GM23338 (cell line): ENCODE data around the gene GRIFIN. TPM values are rescaled to one million over a fixed set of nuclear protein-coding genes. Genes with fewer than 3 reads are reported as not detected.

Source experiments
- ATAC-seq: fragments of 200-7000 bp; cut with Tn5 transposase; 3 replicates; pipeline ENCODE4 v1.9.1; 2020
- DNase-seq: peaks from one replicate; pipeline ENCODE4 v3.0.0-alpha.2; 2015; ENCODE audit warnings: low spot score
- H2AFZ ChIP-seq: fragments of 200-600 bp; sonication (generic); 2 replicates; pipeline ENCODE4 v1.8.0; 2016; ENCODE audit warnings: antibody characterized with exemption, mild to moderate bottlenecking, moderate library complexity
- H3F3A ChIP-seq: fragments of 200-600 bp; sonication (generic); replicated peaks from 2 replicates; pipeline ENCODE4 v1.8.0; 2017; ENCODE audit warnings: antibody characterized with exemption, mixed run types, low read depth
- H3K27ac ChIP-seq: fragments of 200-600 bp; sonication (generic); 2 replicates; pipeline ENCODE4 v1.6.1; 2016; ENCODE audit warnings: low read depth
- H3K27me3 ChIP-seq: fragments of 200-600 bp; sonication (generic); 2 replicates; pipeline ENCODE4 v1.8.0; 2016; ENCODE audit warnings: mild to moderate bottlenecking, mixed run types, moderate library complexity; ENCODE audit not compliant: insufficient read depth
- H3K36me3 ChIP-seq: fragments of 200-600 bp; sonication (generic); 2 replicates; pipeline ENCODE4 v1.8.0; 2016; ENCODE audit warnings: mild to moderate bottlenecking; ENCODE audit not compliant: insufficient read depth
- H3K4me1 ChIP-seq: fragments of 200-600 bp; sonication (generic); 2 replicates; pipeline ENCODE4 v1.8.0; 2016; ENCODE audit warnings: mild to moderate bottlenecking, moderate library complexity; ENCODE audit not compliant: insufficient read depth
- H3K4me2 ChIP-seq: fragments of 200-600 bp; sonication (generic); 2 replicates; pipeline ENCODE4 v1.7.1; 2017; ENCODE audit warnings: mixed run types
- H3K4me3 ChIP-seq: fragments of 200-600 bp; sonication (generic); 2 replicates; pipeline ENCODE4 v1.6.1; 2016; ENCODE audit warnings: mixed run types
- H3K79me2 ChIP-seq: fragments of 200-600 bp; sonication (generic); replicated peaks from 2 replicates; pipeline ENCODE4 v1.8.0; 2017; ENCODE audit warnings: mild to moderate bottlenecking; ENCODE audit not compliant: insufficient read depth
- H3K9me2 ChIP-seq: fragments of 200-600 bp; sonication (generic); 2 replicates; pipeline ENCODE4 v1.8.0; 2017; ENCODE audit not compliant: insufficient read depth
- H4K20me1 ChIP-seq: fragments of 200-600 bp; sonication (generic); replicated peaks from 2 replicates; pipeline ENCODE4 v1.8.0; 2017; ENCODE audit warnings: mild to moderate bottlenecking; ENCODE audit not compliant: insufficient read depth
- H3K27ac Mint-ChIP-seq: 2 replicates; pipeline ENCODE4 v1.8.0; 2020; ENCODE audit warnings: inconsistent platforms, mild to moderate bottlenecking, moderate library complexity, mixed read lengths
- H3K27me3 Mint-ChIP-seq: 3 replicates; pipeline ENCODE4 v1.8.0; 2022; ENCODE audit warnings: low read depth, mild to moderate bottlenecking, moderate library complexity, mixed read lengths, inconsistent platforms; ENCODE audit not compliant: insufficient read depth, poor library complexity
- H3K36me3 Mint-ChIP-seq: 3 replicates; pipeline ENCODE4 v1.8.0; 2021; ENCODE audit warnings: low read depth, mild to moderate bottlenecking, inconsistent platforms, moderate library complexity, mixed read lengths
- H3K4me1 Mint-ChIP-seq: 3 replicates; pipeline ENCODE4 v1.8.0; 2020; ENCODE audit warnings: mild to moderate bottlenecking, inconsistent platforms, mixed read lengths
- H3K4me3 Mint-ChIP-seq: 3 replicates; pipeline ENCODE4 v1.8.0; 2021; ENCODE audit warnings: moderate library complexity, mild to moderate bottlenecking, inconsistent platforms, mixed read lengths
- H3K9me3 Mint-ChIP-seq: 3 replicates; pipeline ENCODE4 v1.8.0; 2020; ENCODE audit warnings: moderate library complexity, mild to moderate bottlenecking, inconsistent platforms, mixed read lengths
- CREB1 ChIP-seq: fragments of 250-450 bp; sonication (Bioruptor Pico); IDR thresholded peaks from 2 replicates; pipeline ENCODE4 v1.5.0; 2020; ENCODE audit warnings: low read depth, mild to moderate bottlenecking, moderate library complexity
- ETS1 ChIP-seq: IDR thresholded peaks from 2 replicates; pipeline ENCODE4 v1.6.1; 2016; ENCODE audit warnings: antibody characterized with exemption
- EZH2 ChIP-seq: fragments of 200-600 bp; sonication (generic); IDR thresholded peaks from one replicate; pipeline ENCODE4 v1.8.0; 2017; ENCODE audit warnings: antibody characterized with exemption, mild to moderate bottlenecking, low read depth; ENCODE audit not compliant: unreplicated experiment
- JUNB ChIP-seq: IDR thresholded peaks from one replicate; pipeline ENCODE4 v1.6.1; 2016; ENCODE audit warnings: antibody characterized with exemption; ENCODE audit not compliant: unreplicated experiment
- NANOG ChIP-seq: IDR thresholded peaks from 2 replicates; pipeline ENCODE4 v1.6.1; 2016; ENCODE audit warnings: antibody characterized with exemption, borderline replicate concordance
- REST ChIP-seq: IDR thresholded peaks from one replicate; pipeline ENCODE4 v1.6.1; 2018; ENCODE audit warnings: antibody characterized with exemption; ENCODE audit not compliant: unreplicated experiment
- ZNF331 ChIP-seq: fragments of 250-450 bp; sonication (Bioruptor Pico); IDR thresholded peaks from 2 replicates; pipeline ENCODE4 v1.5.0; 2020; ENCODE audit warnings: low read depth, mild to moderate bottlenecking, moderate library complexity
- polyA plus RNA-seq: library from polyadenylated mRNA; unstranded; fragments of >200 nt; fragmentation: Nextera tagmentation; extraction: Ambion mirVana; gene quantifications from 2 replicates; pipeline ENCODE4 v1.2.1, GENCODE V29; 2016
- total RNA-seq: library from RNA; depleted of rRNA; stranded (reverse); fragments of >200 nt; shearing (Covaris generic); gene quantifications from 2 replicates; pipeline ENCODE4 v1.2.3, GENCODE V29; 2014

The GRIFIN gene
- total and polyA plus RNA-seq, 2 experiments from 2014 or later, result not detected

GRCh38 chr7:2466675-2467074 is 9.5 kb downstream of the GRIFIN start:
- no peak overlapping the region for H3K27ac ChIP-seq
- H3K27ac Mint-ChIP-seq, result no peak overlapping the region
- H2AFZ ChIP-seq, result no peak overlapping the region
- no peak overlapping the region for H3K4me3 Mint-ChIP-seq
- H3F3A ChIP-seq, result peaks cover 10% of the 10 kb centered on the region; the same call in 1 of the 2 replicates
- H3K4me2 ChIP-seq, result no peak overlapping the region
- H3K9me2 ChIP-seq, result no peaks in the 10 kb centered on the region
- no peaks in the 10 kb centered on the region for H3K36me3 ChIP-seq
- H3K4me1 ChIP-seq, result peaks cover 5% of the 10 kb centered on the region; the same call in 1 of the 2 replicates
- peaks cover 25% of the 10 kb centered on the region for H3K4me1 Mint-ChIP-seq
- DNase-seq, result no peak
- peaks cover 2% of the 10 kb centered on the region; the same call in 1 of the 3 replicates for H3K36me3 Mint-ChIP-seq
- no peaks in the 10 kb centered on the region for H4K20me1 ChIP-seq
- TF ChIP-seq ZNF331 (CRISPR knock-in tag) (no peak), JUNB (no peak), REST (no peak)
- peaks cover 11% of the 10 kb centered on the region for H3K9me3 Mint-ChIP-seq
- no peak for ATAC-seq
- H3K79me2 ChIP-seq, result no peaks in the 10 kb centered on the region
- H3K4me3 ChIP-seq, result no peak overlapping the region
- H3K27me3 ChIP-seq, result no peaks in the 10 kb centered on the region
- peaks cover 14% of the 10 kb centered on the region for H3K27me3 Mint-ChIP-seq

- H3K9me2 ChIP-seq, result no peaks in the 10 kb centered on the region
- no peak overlapping the region for H3K4me3 ChIP-seq
- Mint-ChIP-seq H3K4me3 (no peak overlapping the region), H3K27me3 (peaks cover 11% of the 10 kb centered on the region), H3K9me3 (peaks cover 11% of the 10 kb centered on the region), H3K4me1 (peaks cover 22% of the 10 kb centered on the region), H3K36me3 (peaks cover 2% of the 10 kb centered on the region; the same call in 1 of the 3 replicates), H3K27ac (peak overlapping the region; percentile 50; the same call in 1 of the 2 replicates)
- peaks cover 10% of the 10 kb centered on the region; the same call in 1 of the 2 replicates for H3F3A ChIP-seq
- no peak for DNase-seq
- peak overlapping the region; percentile 56; the same call in 1 of the 2 replicates for H3K27ac ChIP-seq
- no peaks in the 10 kb centered on the region for H3K27me3 ChIP-seq
- no peak overlapping the region for H3K4me2 ChIP-seq
- H3K79me2 ChIP-seq, result no peaks in the 10 kb centered on the region
- no peak for ATAC-seq
- peak overlapping the region; percentile 29; the same call in 1 of the 2 replicates for H2AFZ ChIP-seq
- peaks cover 5% of the 10 kb centered on the region; the same call in 1 of the 2 replicates for H3K4me1 ChIP-seq
- H3K36me3 ChIP-seq, result no peaks in the 10 kb centered on the region
- H4K20me1 ChIP-seq, result no peaks in the 10 kb centered on the region
- TF ChIP-seq REST (no peak), EZH2 (no peak), NANOG (no peak), CREB1 (CRISPR knock-in tag) (no peak), ETS1 (no peak)
Measured at GRCh38 chr7:2465928-2466327, 10.3 kb downstream of the GRIFIN start.
